IMR-90 (cell line): ENCODE measurements around the gene LRP1B. TPM values are rescaled to one million over a fixed set of nuclear protein-coding genes. Genes with fewer than 3 reads are reported as not detected.

Source experiments
- ATAC-seq: fragments of 200-7000 bp; cut with Tn5 transposase; 2 replicates; pipeline ENCODE4 v1.9.1; 2020; ENCODE audit warnings: low read depth, mild to moderate bottlenecking, moderate library complexity
- BruUV-seq: library from RNA; stranded (reverse); fragments of 400-500 nt; replicated peaks from 2 replicates; lab custom pipeline; 2021; lab: Mats Ljungman, UMichigan
- CTCF ChIA-PET: fragments of 300-600 bp; formaldehyde crosslinking; extraction: SDS; loops from one replicate; lab custom pipeline; 2021; ENCODE audit warnings: antibody characterized with exemption; lab: Yijun Ruan, JAX
- POLR2A ChIA-PET: fragments of 300-600 bp; sonication (Branson Sonifier 250); formaldehyde crosslinking; loops from one replicate; lab custom pipeline; 2022; ENCODE audit warnings: antibody characterized with exemption; ENCODE audit not compliant: unreplicated experiment; lab: Charles Lee
- DNase-seq: peaks from one replicate; pipeline ENCODE4 v3.0.0; 2013
- H2AFZ ChIP-seq: replicated peaks from 2 replicates; pipeline ENCODE3; 2013; ENCODE audit warnings: low read length, mild to moderate bottlenecking; ENCODE audit not compliant: poor library complexity
- H2AK5ac ChIP-seq: 2 replicates; pipeline ENCODE4 v1.6.1; 2013; ENCODE audit warnings: low read depth, low read length, inconsistent platforms
- H2AK9ac ChIP-seq: replicated peaks from 2 replicates; pipeline ENCODE3; 2013; ENCODE audit warnings: mild to moderate bottlenecking, low read depth, low read length, moderate library complexity; ENCODE audit not compliant: poor library complexity
- H2BK120ac ChIP-seq: 2 replicates; pipeline ENCODE4 v1.6.1; 2013; ENCODE audit warnings: low read depth, low read length, inconsistent platforms
- H2BK15ac ChIP-seq: 3 replicates; pipeline ENCODE4 v1.6.1; 2013; ENCODE audit warnings: low read depth, low read length, inconsistent platforms
- H2BK20ac ChIP-seq: 2 replicates; pipeline ENCODE4 v1.6.1; 2013; ENCODE audit warnings: low read depth, mild to moderate bottlenecking, inconsistent platforms, low read length, moderate library complexity
- H2BK5ac ChIP-seq: 2 replicates; pipeline ENCODE4 v1.6.1; 2013; ENCODE audit warnings: mild to moderate bottlenecking, low read depth, low read length, inconsistent platforms; ENCODE audit not compliant: poor library complexity, severe bottlenecking
- H3K14ac ChIP-seq: replicated peaks from 2 replicates; pipeline ENCODE4 v1.6.1; 2013; ENCODE audit warnings: low read depth, low read length, inconsistent platforms
- H3K18ac ChIP-seq: 2 replicates; pipeline ENCODE4 v1.6.1; 2013; ENCODE audit warnings: low read depth, low read length, control low read depth
- H3K23ac ChIP-seq: 2 replicates; pipeline ENCODE4 v1.6.1; 2013; ENCODE audit warnings: low read depth, low read length, inconsistent platforms
- H3K27ac ChIP-seq: 2 replicates; pipeline ENCODE4 v1.5.1; 2013; ENCODE audit warnings: mild to moderate bottlenecking, control low read depth, low read length; ENCODE audit not compliant: insufficient read depth
- H3K27me3 ChIP-seq: 2 replicates; pipeline ENCODE4 v1.6.1; 2013; ENCODE audit warnings: low read length; ENCODE audit not compliant: control insufficient read depth, insufficient read depth
- H3K36me3 ChIP-seq: 2 replicates; pipeline ENCODE4 v1.6.1; 2013; ENCODE audit warnings: low read length, mixed read lengths; ENCODE audit not compliant: control insufficient read depth, insufficient read depth
- H3K4ac ChIP-seq: 2 replicates; pipeline ENCODE4 v1.6.1; 2013; ENCODE audit warnings: low read depth, low read length, inconsistent platforms
- H3K4me1 ChIP-seq: 2 replicates; pipeline ENCODE4 v1.6.1; 2013; ENCODE audit warnings: low read length, mixed read lengths; ENCODE audit not compliant: control insufficient read depth, insufficient read depth
- H3K4me2 ChIP-seq: 2 replicates; pipeline ENCODE4 v1.6.1; 2013; ENCODE audit warnings: low read depth, mild to moderate bottlenecking, control low read depth, low read length, moderate library complexity
- H3K4me3 ChIP-seq: 2 replicates; pipeline ENCODE4 v1.5.1; 2013; ENCODE audit warnings: low read depth, mild to moderate bottlenecking, control low read depth, low read length, moderate library complexity; ENCODE audit not compliant: insufficient read depth
- H3K56ac ChIP-seq: 2 replicates; pipeline ENCODE4 v1.6.1; 2013; ENCODE audit warnings: low read length, inconsistent platforms; ENCODE audit not compliant: insufficient read depth; ENCODE audit errors: extremely low read depth
- H3K79me1 ChIP-seq, 2 experiments: 2 replicates each; pipeline ENCODE4 v1.6.1; 2013; ENCODE audit warnings: low read length in 2 of 2, inconsistent platforms in 1 of 2, low read depth in 1 of 2
- H3K9ac ChIP-seq: 2 replicates; pipeline ENCODE4 v1.6.1; 2013; ENCODE audit warnings: low read depth, low read length, control low read depth
- H3K9me1 ChIP-seq: 2 replicates; pipeline ENCODE4 v1.6.1; 2013; ENCODE audit warnings: low read length, inconsistent platforms; ENCODE audit not compliant: insufficient read depth
- H3K9me3 ChIP-seq: 2 replicates; pipeline ENCODE4 v1.6.1; 2013; ENCODE audit warnings: low read length; ENCODE audit not compliant: control insufficient read depth, insufficient read depth
- H4K20me1 ChIP-seq: 2 replicates; pipeline ENCODE4 v1.6.1; 2013; ENCODE audit warnings: low read length, inconsistent platforms; ENCODE audit not compliant: insufficient read depth
- H4K5ac ChIP-seq: 2 replicates; pipeline ENCODE4 v1.6.1; 2013; ENCODE audit warnings: mild to moderate bottlenecking, low read depth, low read length, control low read depth
- H4K8ac ChIP-seq, 2 experiments: 2 replicates each; pipeline ENCODE4 v1.6.1; 2013; ENCODE audit warnings: low read depth in 2 of 2, low read length in 2 of 2, control low read depth in 1 of 2, inconsistent platforms in 1 of 2
- H4K91ac ChIP-seq: 2 replicates; pipeline ENCODE4 v1.6.1; 2013; ENCODE audit warnings: low read depth, low read length, inconsistent platforms; ENCODE audit not compliant: insufficient read depth
- ELK1 ChIP-seq: fragments of 150-350 bp; IDR thresholded peaks from 2 replicates; pipeline ENCODE4 v1.6.1; 2016; ENCODE audit warnings: low read depth, mild to moderate bottlenecking, low read length, moderate library complexity, borderline replicate concordance
- FOS ChIP-seq: fragments of 150-350 bp; IDR thresholded peaks from 2 replicates; pipeline ENCODE4 v1.6.1; 2016; ENCODE audit warnings: low read depth, low read length
- MAFK ChIP-seq: IDR thresholded peaks from 2 replicates; pipeline ENCODE4 v1.6.1; 2012; ENCODE audit warnings: low read depth, low read length, improper control_type of control experiment
- MAZ ChIP-seq: IDR thresholded peaks from 2 replicates; pipeline ENCODE4 v1.6.1; 2012; ENCODE audit warnings: low read depth, mild to moderate bottlenecking, low read length, improper control_type of control experiment, moderate library complexity, borderline replicate concordance
- MXI1 ChIP-seq: IDR thresholded peaks from 2 replicates; pipeline ENCODE4 v1.6.1; 2012; ENCODE audit warnings: low read depth, mild to moderate bottlenecking, low read length, moderate library complexity, borderline replicate concordance
- POLR2A ChIP-seq: IDR thresholded peaks from 2 replicates; pipeline ENCODE4 v1.6.1; 2012; ENCODE audit warnings: mild to moderate bottlenecking, low read depth, low read length
- RCOR1 ChIP-seq: IDR thresholded peaks from 2 replicates; pipeline ENCODE4 v1.6.1; 2012; ENCODE audit warnings: mild to moderate bottlenecking, low read length, improper control_type of control experiment; ENCODE audit not compliant: insufficient replicate concordance
- RFX5 ChIP-seq: IDR thresholded peaks from 2 replicates; pipeline ENCODE4 v1.8.0; 2012; ENCODE audit warnings: low read depth, mild to moderate bottlenecking, low read length, moderate library complexity
- USF2 ChIP-seq: fragments of 150-350 bp; IDR thresholded peaks from 2 replicates; pipeline ENCODE4 v1.6.1; 2017; ENCODE audit warnings: mild to moderate bottlenecking, antibody characterized with exemption, low read length, low read depth
- WGBS, 2 experiments: methylation state at CpG; one replicate each; pipeline versions ENCODE4 v1.1.5 to v1.1.7; 2013; ENCODE audit warnings: missing lambda C conversion rate in 2 of 2; ENCODE audit not compliant: insufficient read length in 1 of 2; ENCODE audit errors: extremely low coverage in 2 of 2; 5-methylcytosine and 5-hydroxymethylcytosine counted together
- dilution Hi-C: fragments of 300-500 bp; cut with HindIII; formaldehyde crosslinking; loops from one replicate; pipeline ENCODE4 v1.14.3; 2018; ENCODE audit warnings: low sequenced_read_pairs; ENCODE audit not compliant: unreplicated experiment
- in situ Hi-C: fragments of 300-500 bp; cut with MboI; formaldehyde crosslinking; loops from 3 replicates; pipeline ENCODE4 v1.14.3; 2019; ENCODE audit warnings: low sequenced_read_pairs, inconsistent platforms, mixed read lengths
- intact Hi-C: fragments of 100-400 bp; cut with micrococcal nuclease; formaldehyde crosslinking; loops from 2 replicates; pipeline ENCODE4 v1.10.0; 2022
- polyA plus RNA-seq, 3 experiments: library from polyadenylated mRNA; depleted of rRNA; stranded (reverse); fragments of >200 nt; gene quantifications; 2 replicates each; pipeline ENCODE4 v1.2.3, GENCODE V29; 2012; ENCODE audit warnings: low replicate concordance in 1 of 3
- total RNA-seq: library from RNA; depleted of rRNA; stranded (reverse); fragments of >200 nt; gene quantifications from 2 replicates; pipeline ENCODE4 v1.2.3, GENCODE V29; 2012

The LRP1B gene
- total and polyA plus RNA-seq, 2 of the 4 experiments (the other 2 are of a cell fraction), result under 0.01 to 0.02 TPM

GRCh38 chr2:140791802-140792201 lies 1339.0 kb downstream of the LRP1B start:
- Histone ChIP-seq H2AFZ (no peak overlapping the region), H3K23ac (no peak overlapping the region), H3K4me3 (no peak overlapping the region), H4K8ac (no peak overlapping the region), H3K9me1 (no peaks in the 10 kb centered on the region), H3K4me1 (no peaks in the 10 kb centered on the region), H3K27me3 (no peaks in the 10 kb centered on the region), H4K5ac (no peak overlapping the region), H4K91ac (no peak overlapping the region), H2BK120ac (no peak overlapping the region), H2BK20ac (no peak overlapping the region), H3K79me1 (no peaks in the 10 kb centered on the region), H3K56ac (no peak overlapping the region), H3K4ac (no peak overlapping the region), H2BK15ac (no peak overlapping the region), H3K9ac (no peak overlapping the region), H3K4me2 (no peak overlapping the region), H3K14ac (no peak overlapping the region), H3K18ac (no peak overlapping the region), H4K20me1 (no peaks in the 10 kb centered on the region), H3K27ac (no peak overlapping the region), H2AK5ac (no peak overlapping the region), H3K36me3 (no peaks in the 10 kb centered on the region), H2BK5ac (no peak overlapping the region), H2AK9ac (no peak overlapping the region), H3K9me3 (no peaks in the 10 kb centered on the region)
- ChIA-PET CTCF (no interaction called here), POLR2A (no interaction called here)
- no peak for DNase-seq
- TF ChIP-seq USF2 (no peak), MAFK (no peak), POLR2A (no peak), MXI1 (no peak), MAZ (no peak), RCOR1 (no peak), RFX5 (no peak), ELK1 (no peak), FOS (no peak)
- intact Hi-C loops (no loop called here), dilution Hi-C loops (no loop called here), in situ Hi-C loops (no loop called here)
- WGBS, 2 experiments, result 88% methylated on average over 1 of the region's 2 CpGs; no CpG with 5 or more reads in 1 of the 2 experiments
- ATAC-seq, result no peak
- no TSS peak for BruUV-seq
